Occipital lobe (tissue), 2 donors: ENCODE measurements around the gene CACNA2D2. TPM values are rescaled to one million over a fixed set of nuclear protein-coding genes. Genes with fewer than 3 reads are reported as not detected.

Experiments
- DNase-seq: peaks from one replicate; lab custom pipeline; 2025; lab: John Stamatoyannopoulos, UW
- total RNA-seq: library from RNA; depleted of rRNA; stranded (reverse); fragments of >200 nt; gene quantifications from one replicate; pipeline ENCODE4 v1.2.3, GENCODE V29; 2014

CACNA2D2 gene
- total RNA-seq, 1 donor from 2014 or later, result 2.2 TPM

DNA sequence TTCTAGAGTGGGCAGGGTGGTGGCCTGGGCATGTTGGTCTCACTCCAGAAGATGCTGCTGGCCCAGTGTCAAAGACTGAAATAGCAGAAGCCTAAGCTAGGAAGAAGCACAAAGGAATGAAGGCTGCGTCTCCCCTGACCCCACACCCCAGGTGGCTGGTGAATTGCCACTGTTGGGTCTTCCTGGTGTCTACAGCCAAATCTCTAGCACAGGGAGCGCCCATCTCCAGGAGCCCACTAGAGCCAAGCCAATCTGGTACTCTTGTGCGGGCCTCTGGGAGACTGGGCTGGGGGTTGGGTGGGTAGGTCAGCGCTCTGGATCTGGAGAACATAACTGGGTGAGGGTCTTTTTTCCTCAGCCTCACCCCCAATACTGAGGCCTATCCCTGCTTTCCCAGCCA is 176.3 kb downstream of the CACNA2D2 start:
- DNase-seq, result no peak

GRCh38 chr3:50326182-50326541 is 177.3 kb downstream of the CACNA2D2 start:
- no peak for DNase-seq

DNA sequence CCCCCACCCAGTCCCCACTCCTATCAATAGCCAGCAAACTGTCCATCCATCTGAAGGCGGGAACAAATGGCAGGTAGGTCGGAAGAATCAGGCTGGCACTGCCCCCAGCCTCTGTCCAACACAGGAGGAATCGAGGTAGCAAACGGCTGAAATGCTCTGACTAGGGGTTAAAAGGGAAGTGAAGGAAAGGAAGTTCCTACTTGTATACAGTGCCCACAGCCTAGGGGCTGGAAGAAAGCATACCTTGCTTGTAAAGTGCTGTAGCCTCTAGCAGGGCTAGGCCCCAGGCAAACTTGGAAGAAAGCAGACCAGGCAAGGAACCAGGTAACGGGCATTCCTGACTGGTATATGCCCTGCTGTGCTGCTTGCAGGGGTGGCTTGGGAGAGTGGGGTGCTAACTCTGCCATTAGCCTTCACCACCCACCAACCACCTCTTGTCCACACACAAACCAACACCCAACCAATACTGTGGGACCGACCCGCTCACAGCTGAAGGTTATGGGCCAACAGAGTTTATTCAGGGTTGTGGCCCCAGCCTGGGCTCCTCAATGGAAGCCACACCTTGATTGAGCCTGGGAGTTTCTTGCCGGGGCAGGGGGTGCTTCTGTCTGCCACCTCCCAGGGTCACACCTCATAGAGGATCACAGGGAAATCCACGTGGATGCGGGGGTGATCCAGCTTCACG is 177.8 kb downstream of the CACNA2D2 start:
- DNase-seq, result no peak

GRCh38 chr3:50325113-50325480 is 178.3 kb downstream of the CACNA2D2 start:
- no peak for DNase-seq

DNA sequence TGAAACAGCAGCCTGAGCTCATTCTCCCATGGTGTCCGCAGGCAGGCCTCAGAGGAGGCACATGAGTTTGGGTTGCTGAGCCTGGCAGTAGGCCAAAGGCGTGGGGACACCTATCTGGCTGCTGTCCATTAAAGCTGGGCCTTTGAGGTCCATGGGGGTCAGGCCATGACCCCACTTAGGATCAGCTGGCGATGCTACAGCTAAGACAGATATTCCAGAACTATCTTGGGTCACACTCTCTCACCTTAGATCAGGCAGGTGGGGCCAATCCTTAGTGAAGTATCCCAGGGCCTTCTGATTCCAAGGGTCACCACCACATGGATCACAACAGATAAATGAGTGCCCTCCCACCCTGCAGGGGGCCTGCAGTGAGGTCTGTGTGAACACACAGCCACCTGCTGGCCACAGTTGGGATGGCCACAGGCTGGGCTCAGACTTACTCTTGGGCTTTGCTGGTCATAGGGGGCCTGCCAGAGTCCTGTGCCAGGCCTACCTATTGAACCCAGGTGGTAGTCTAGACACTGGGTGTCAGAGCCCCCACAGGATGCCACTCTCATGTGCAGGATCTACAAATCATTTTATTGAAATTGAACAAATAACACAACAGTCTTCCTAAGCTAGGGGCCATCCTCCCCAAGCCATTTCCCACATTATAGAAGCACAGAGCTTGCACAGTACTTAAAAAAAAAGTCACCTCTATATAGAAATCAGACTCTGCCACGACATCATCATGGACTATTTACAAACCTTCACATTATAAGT is 178.9 kb downstream of the CACNA2D2 start:
- peak; percentile 33 for DNase-seq

DNA sequence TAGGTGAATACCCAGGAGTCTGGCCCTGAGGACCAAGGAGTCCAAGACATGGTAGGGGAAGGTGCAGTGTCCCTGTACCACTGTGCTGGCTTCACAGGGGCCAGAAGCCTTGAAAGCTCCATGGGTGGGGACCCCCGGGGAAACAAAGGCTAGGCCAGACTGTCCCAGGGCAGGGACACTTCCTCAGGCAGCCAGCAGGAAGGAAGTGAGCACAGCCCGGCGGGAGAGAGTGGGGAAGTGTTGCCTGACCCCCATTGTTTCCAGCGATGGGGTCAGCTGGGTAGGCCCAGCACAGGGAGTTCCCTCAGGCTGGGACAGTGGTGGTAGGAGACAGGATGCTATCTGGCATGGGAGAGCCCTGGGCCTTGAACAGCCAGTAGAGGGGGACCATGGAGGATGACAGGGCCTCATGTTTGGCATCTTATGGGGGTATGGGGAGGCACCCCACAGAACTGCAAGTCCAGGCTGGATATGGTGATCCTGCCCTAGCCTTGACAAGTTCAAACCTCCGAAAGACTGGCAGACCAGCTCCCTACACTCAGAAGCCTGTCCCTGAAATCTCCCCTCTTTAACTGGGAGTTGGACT is 179.7 kb downstream of the CACNA2D2 start:
- no peak for DNase-seq

- DNase-seq, result no peak
Measured at GRCh38 chr3:50323092-50323600, 180.3 kb downstream of the CACNA2D2 start.

- DNase-seq, result no peak
Measured at GRCh38 chr3:50322386-50323091, 180.9 kb downstream of the CACNA2D2 start, which contains the start of gene HYAL2. Gene HYAL2, minus strand, starts transcription at chr3:50322745. Its CDS starts 2,256 bp downstream, at chr3:50320489.

DNA sequence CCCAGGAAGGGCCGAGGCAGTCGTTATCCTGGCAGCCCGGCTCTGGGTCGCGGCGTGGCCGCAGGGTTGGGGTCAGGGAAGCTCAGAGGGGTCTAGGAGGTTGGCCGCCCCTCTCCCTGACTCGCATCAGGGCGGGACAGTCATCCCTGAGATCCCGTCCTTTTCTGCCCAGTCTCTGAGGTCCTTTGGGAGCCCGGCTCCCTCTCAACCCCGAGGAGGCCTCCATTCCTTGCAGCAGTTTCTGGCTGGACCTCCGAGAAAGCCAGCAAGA is 181.4 kb downstream of the CACNA2D2 start:
- no peak for DNase-seq

GRCh38 chr3:50321336-50322114 is 181.9 kb downstream of the CACNA2D2 start:
- DNase-seq, result peak; percentile 86

GRCh38 chr3:50320853-50321335 is 182.5 kb downstream of the CACNA2D2 start:
- peak; percentile 81 for DNase-seq

DNA sequence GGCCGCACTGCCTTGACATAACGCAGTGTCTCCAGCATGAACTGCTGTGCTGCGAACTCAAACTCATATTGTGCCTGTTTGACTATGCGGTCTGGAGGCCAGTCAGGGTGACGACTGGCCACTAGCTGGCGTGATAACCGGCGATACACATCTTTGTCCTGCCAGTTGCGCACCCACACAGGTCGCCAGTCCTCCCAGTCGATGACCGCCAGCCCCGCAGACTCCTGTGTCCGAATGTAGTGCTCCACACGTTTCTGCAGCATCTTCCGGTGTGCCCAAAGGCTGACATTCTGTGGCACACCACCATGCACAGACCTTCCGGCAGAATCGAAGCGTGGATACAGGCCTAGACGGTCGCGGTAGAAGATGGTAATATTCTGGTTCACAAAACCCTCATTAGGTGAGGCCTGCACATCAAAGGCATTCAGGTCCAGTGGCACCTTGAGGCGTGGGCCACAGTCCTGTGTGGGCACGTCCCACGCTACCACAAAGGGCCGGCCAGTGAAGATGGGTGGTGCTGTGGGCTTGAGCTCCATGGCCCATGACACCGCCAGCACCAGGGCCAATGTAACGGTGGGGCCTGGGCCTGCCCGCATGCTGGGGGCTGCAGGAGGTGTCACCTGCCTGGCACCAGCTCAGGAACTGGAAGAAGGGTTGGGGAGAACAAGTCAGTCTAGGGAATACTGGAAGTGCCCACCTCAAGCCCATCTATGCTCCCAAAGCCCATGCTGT is 183.4 kb downstream of the CACNA2D2 start:
- no peak for DNase-seq

- no peak for DNase-seq
Measured at GRCh38 chr3:50319181-50319893, 184.1 kb downstream of the CACNA2D2 start.

GRCh38 chr3:50318615-50319014 is 184.8 kb downstream of the CACNA2D2 start:
- DNase-seq, result no peak

- no peak for DNase-seq
Measured at GRCh38 chr3:50318163-50318562, 185.3 kb downstream of the CACNA2D2 start.

DNA sequence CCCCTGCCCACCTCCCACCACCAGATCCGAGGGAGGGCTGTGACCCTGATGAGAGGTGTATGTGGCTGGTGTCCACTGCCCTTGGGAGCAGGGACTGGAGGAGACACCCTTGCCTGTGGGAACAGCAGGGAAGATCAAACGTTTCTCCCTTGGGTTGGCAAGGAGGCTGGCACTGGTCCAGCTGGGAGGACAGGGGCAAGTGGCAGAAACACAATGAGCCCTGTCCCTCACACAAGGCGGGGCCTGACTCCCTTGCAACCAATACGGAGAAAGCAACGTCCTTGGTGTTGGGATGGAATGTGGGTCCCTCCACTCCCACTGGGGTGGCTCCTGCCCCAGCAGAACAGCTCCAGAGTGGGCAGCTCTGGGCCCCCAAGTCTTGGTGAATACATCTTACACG is 186.1 kb downstream of the CACNA2D2 start:
- DNase-seq, result no peak

DNA sequence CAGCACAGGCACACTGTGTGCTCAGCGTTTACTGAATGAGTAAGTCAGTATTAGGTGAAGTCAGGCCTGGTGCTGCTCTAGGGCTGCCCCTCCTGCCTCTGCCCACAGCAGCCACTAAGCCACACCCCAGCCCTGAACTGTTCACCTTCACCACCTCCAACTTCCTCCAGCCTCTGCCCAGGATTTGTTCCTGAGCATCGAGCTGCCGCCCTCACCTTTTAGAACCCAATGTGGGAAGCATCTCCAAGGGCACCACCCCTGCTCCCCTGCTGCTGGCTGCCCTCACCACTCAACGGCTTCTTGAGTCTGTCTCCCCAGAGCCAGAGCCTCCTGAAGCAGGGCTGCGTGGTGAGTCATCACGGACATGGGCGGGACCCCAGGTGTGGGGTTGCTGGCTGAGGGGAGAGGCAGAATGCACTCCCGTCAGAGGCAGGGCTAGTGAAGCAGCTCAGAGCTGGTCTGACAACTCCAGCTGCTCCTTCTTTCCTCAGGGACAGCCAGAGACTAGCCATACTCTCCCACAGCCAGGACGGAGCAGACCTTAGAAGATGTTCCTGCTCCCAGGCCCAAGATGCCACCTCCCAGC is 186.7 kb downstream of the CACNA2D2 start:
- DNase-seq, result no peak

GRCh38 chr3:50314816-50315215 is 188.6 kb downstream of the CACNA2D2 start:
- DNase-seq, result no peak

DNA sequence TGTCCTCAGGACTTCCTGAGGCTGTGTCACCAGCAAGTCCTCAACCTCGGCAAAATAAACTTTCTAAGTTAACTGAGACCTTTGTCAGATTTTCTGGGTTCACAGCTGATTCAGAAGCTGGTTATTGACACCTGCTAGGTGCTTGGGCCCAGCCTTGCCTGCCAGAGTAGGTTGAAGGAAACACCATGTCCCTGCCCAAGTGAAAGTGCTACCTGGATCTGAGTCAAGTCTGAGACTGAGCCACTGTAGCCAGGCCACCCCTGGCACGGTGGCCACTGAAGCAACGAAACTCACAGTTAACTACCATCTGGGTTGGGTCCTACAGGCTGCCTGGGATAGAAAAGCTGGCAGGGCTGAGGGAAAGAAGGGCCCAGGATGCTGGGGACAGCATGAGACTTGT is 189.1 kb downstream of the CACNA2D2 start:
- DNase-seq, result no peak
